Lung microvascular endothelial cell (primary cell): Measurements from ENCODE around the gene DDR2. TPM values are rescaled to one million over a fixed set of nuclear protein-coding genes. Genes with fewer than 3 reads are reported as not detected.
A peak's percentile ranks its signal among the peaks of the same experiment; 100 is the strongest.
"Not testable (repeated sequence)": the region's sequence is repeated elsewhere in the genome, so short reads cannot be mapped to it uniquely, and the experiment has no call there.

Experiments used
- DNase-seq, 2 donors: peaks; one replicate each; pipeline versions ENCODE4 v3.0.0 to v3.0.0-alpha.2; 2010; ENCODE audit warnings: low read depth in 2 of 2
- total RNA-seq: library from RNA; depleted of rRNA; stranded (reverse); fragments of >200 nt; gene quantifications from 2 replicates; pipeline ENCODE4 v1.2.1, GENCODE V29; 2014

Gene DDR2
- total RNA-seq, 1 donor from 2014 or later, result 3.4 TPM

- DNase-seq, result peak; percentile 37 to 39
These were observed 88.7 kb downstream of the DDR2 start for GRCh38 chr1:162720996-162721395.

GRCh38 chr1:162721471-162721870, 89.2 kb downstream of the DDR2 start:
- no peak for DNase-seq

- no peak for DNase-seq
These were observed 89.8 kb downstream of the DDR2 start for GRCh38 chr1:162722036-162722435.

GRCh38 chr1:162724583-162725120, 92.4 kb downstream of the DDR2 start:
- DNase-seq, result no peak

- DNase-seq, result no peak
These were observed 93.1 kb downstream of the DDR2 start for GRCh38 chr1:162725301-162725837.

GRCh38 chr1:162726555-162726954, 94.3 kb downstream of the DDR2 start:
- no peak for DNase-seq

- not testable (repeated sequence) for DNase-seq
These were observed 95.2 kb downstream of the DDR2 start for GRCh38 chr1:162727493-162727892.

- no peak for DNase-seq
These were observed 96.3 kb downstream of the DDR2 start for GRCh38 chr1:162728573-162728972.

GRCh38 chr1:162729195-162729774, 97.0 kb downstream of the DDR2 start:
- DNase-seq, result not testable (repeated sequence)

GRCh38 chr1:162732094-162732493, 99.8 kb downstream of the DDR2 start:
- no peak for DNase-seq

- DNase-seq, result no peak
These were observed 100.5 kb downstream of the DDR2 start for GRCh38 chr1:162732566-162733335.

- DNase-seq, result no peak
These were observed 101.0 kb downstream of the DDR2 start for GRCh38 chr1:162733336-162733590.

- DNase-seq, result no peak
These were observed 101.8 kb downstream of the DDR2 start for GRCh38 chr1:162734047-162734446.

- no peak for DNase-seq
These were observed 103.9 kb downstream of the DDR2 start for GRCh38 chr1:162736184-162736583.

GRCh38 chr1:162736633-162737067, 104.4 kb downstream of the DDR2 start:
- DNase-seq, result no peak

- no peak for DNase-seq
These were observed 108.5 kb downstream of the DDR2 start for GRCh38 chr1:162740755-162741154.

GRCh38 chr1:162741574-162741973, 109.3 kb downstream of the DDR2 start:
- DNase-seq, result no peak

- DNase-seq, result not testable (repeated sequence)
These were observed 114.1 kb downstream of the DDR2 start for GRCh38 chr1:162746264-162746942.

GRCh38 chr1:162753001-162753658, 120.9 kb downstream of the DDR2 start:
- peak in 1 of 2 donors; percentile 24 for DNase-seq

GRCh38 chr1:162753998-162754585, 121.8 kb downstream of the DDR2 start:
- peak; percentile 42 to 48 for DNase-seq

- DNase-seq, result no peak
These were observed 123.0 kb downstream of the DDR2 start for GRCh38 chr1:162755306-162755705.
